Motor neuron (in vitro differentiated cells): ENCODE results near the gene URGCP. TPM values are rescaled to one million over a fixed set of nuclear protein-coding genes. Genes with fewer than 3 reads are reported as not detected.
A peak's percentile ranks its signal among the peaks of the same experiment; 100 is the strongest.

Experiments
- ATAC-seq, 8 experiments: fragments of 200-7000 bp; cut with Tn5 transposase; replicated peaks in 6 of 8; 2 replicates each; pipeline ENCODE4 v1.8.0; 2021; ENCODE audit warnings: mild to moderate bottlenecking in 8 of 8, moderate library complexity in 8 of 8
- H3K27ac ChIP-seq, 2 donors: fragments of 250-450 bp; sonication (Bioruptor Pico); 2 replicates each; pipeline ENCODE4 v1.9.0; 2021; ENCODE audit warnings: antibody characterized with exemption in 2 of 2, mild to moderate bottlenecking in 2 of 2, moderate library complexity in 1 of 2
- H3K4me1 ChIP-seq, 2 donors: fragments of 250-450 bp; sonication (Bioruptor Pico); replicated peaks in 1 of 2; 2 replicates each; pipeline ENCODE4 v1.6.1; 2021; ENCODE audit warnings: antibody characterized with exemption in 2 of 2, mild to moderate bottlenecking in 2 of 2, moderate library complexity in 1 of 2
- H3K4me3 ChIP-seq, 5 donors: fragments of 250-450 bp; sonication (Bioruptor Pico); 2 replicates each; pipeline ENCODE4 v1.9.0; 2021; ENCODE audit warnings: antibody characterized with exemption in 5 of 5, mild to moderate bottlenecking in 5 of 5, moderate library complexity in 4 of 5
- WGBS, 10 experiments: fragments of 450-650 bp; shearing (Covaris generic); methylation state at CpG; one replicate each; pipeline ENCODE4 v1.0.0; 2022; 5-methylcytosine and 5-hydroxymethylcytosine counted together
- in situ Hi-C, 9 experiments: fragments of 400-800 bp; cut with MboI; loops; one replicate each; pipeline ENCODE4 v1.15.0; 2021; ENCODE audit warnings: low sequenced_read_pairs in 9 of 9, low pct_unique_long_range_greater_than_20kb in 2 of 9; ENCODE audit not compliant: unreplicated experiment in 9 of 9
- total RNA-seq, 8 experiments: library from RNA; unstranded; fragments of 300-600 nt; gene quantifications; 2 replicates each; pipeline versions ENCODE4 v1.2.3 to v1.2.4, GENCODE V29; 2022

The URGCP gene
- total RNA-seq, 8 experiments from 2014 or later, result 20.1 to 50.1 (median 27.2) TPM

- 80 to 100% (median 90%) methylated on average over 1 to 5 of the region's 7 CpGs; no CpG with 5 or more reads in 2 of the 10 experiments for WGBS, 10 experiments
- in situ Hi-C loops, result no loop called here
- H3K4me3 ChIP-seq, result no peak overlapping the region
- no peak overlapping the region for H3K27ac ChIP-seq
- no peak for ATAC-seq
- H3K4me1 ChIP-seq, result peaks cover 0 to 4% of the 10 kb centered on the region in 2 donors
Measured at GRCh38 chr7:43931346-43931745, 24.9 kb upstream of the URGCP start.

- in situ Hi-C loops, result no loop called here
- ATAC-seq, result no peak
- WGBS, 10 experiments, result 43 to 100% (median 83%) methylated on average over 1 to 5 of the region's 5 CpGs; no CpG with 5 or more reads in 3 of the 10 experiments
- no peak overlapping the region for H3K27ac ChIP-seq
- H3K4me1 ChIP-seq, result peaks cover 0 to 10% of the 10 kb centered on the region in 2 donors
- H3K4me3 ChIP-seq, result no peak overlapping the region
Measured at GRCh38 chr7:43929529-43930457, 23.4 kb upstream of the URGCP start.

- ATAC-seq, result no peak
- Histone ChIP-seq H3K4me1 (peaks cover 0 to 10% of the 10 kb centered on the region in 2 donors), H3K4me3 (no peak overlapping the region), H3K27ac (no peak overlapping the region)
- in situ Hi-C loops, result no loop called here
- WGBS, 10 experiments, result 60 to 100% (median 93%) methylated on average over 1 to 3 of the region's 4 CpGs; no CpG with 5 or more reads in 3 of the 10 experiments
Measured at GRCh38 chr7:43927810-43928209, 21.4 kb upstream of the URGCP start.

GRCh38 chr7:43926798-43927123, 20.4 kb upstream of the URGCP start:
- H3K4me3 ChIP-seq, result peak overlapping the region; percentile 61 to 99 (median 71)
- in situ Hi-C loops, result no loop called here
- 0 to 56% (median 20%) methylated on average over 1 to 4 of the region's 6 CpGs; no CpG with 5 or more reads in 6 of the 10 experiments for WGBS, 10 experiments
- peaks cover 0 to 10% of the 10 kb centered on the region in 2 donors for H3K4me1 ChIP-seq
- peak in 1 of 8 experiments; percentile 9 for ATAC-seq
- H3K27ac ChIP-seq, result peak overlapping the region; percentile 93 to 95

- peak within 1 kb of the TSS; percentile 93 to 95 for H3K27ac ChIP-seq
Measured at GRCh38 chr7:43925984-43926797, 19.8 kb upstream of the URGCP start, which contains the start of gene UBE2D4. UBE2D4 (plus strand) TSS chr7:43926436; CDS start chr7:43926533, 97 bp downstream.

GRCh38 chr7:43922726-43923125, 16.3 kb upstream of the URGCP start:
- ATAC-seq, result no peak
- in situ Hi-C loops, result no loop called here
- Histone ChIP-seq H3K4me3 (no peak overlapping the region), H3K4me1 (peaks cover 0 to 10% of the 10 kb centered on the region in 2 donors), H3K27ac (no peak overlapping the region)
- 83 to 98% (median 94%) methylated on average over 2 to 4 of the region's 4 CpGs; no CpG with 5 or more reads in 1 of the 10 experiments for WGBS, 10 experiments

More at GRCh38 chr7:43925984-43926797, 19.8 kb upstream of the URGCP start, which contains the start of gene UBE2D4:
- ATAC-seq, result peak; percentile 93 to 95 (median 93)
- Histone ChIP-seq H3K4me3 (peak within 1 kb of the TSS; percentile 61 to 99 (median 71)), H3K4me1 (peaks cover 0 to 10% of the 10 kb centered on the region in 2 donors)
- in situ Hi-C loops, result no loop called here
- 0 to 17% (median 5%) methylated on average over 3 to 29 of the region's 82 CpGs; no CpG with 5 or more reads in 3 of the 10 experiments for whole genome bisulfite sequencing, 10 experiments

GRCh38 chr7:43921423-43921822, 15.0 kb upstream of the URGCP start:
- WGBS, 10 experiments, result 7 to 95% (median 84%) methylated on average over 1 to 2 of the region's 2 CpGs
- Histone ChIP-seq H3K27ac (no peak overlapping the region), H3K4me3 (no peak overlapping the region), H3K4me1 (peaks cover under 1 to 6% of the 10 kb centered on the region in 2 donors)
- in situ Hi-C loops, result no loop called here
- no peak for ATAC-seq

GRCh38 chr7:43915907-43916306, 9.5 kb upstream of the URGCP start:
- Histone ChIP-seq H3K4me1 (peaks cover 0 to 5% of the 10 kb centered on the region in 2 donors), H3K27ac (no peak overlapping the region), H3K4me3 (no peak overlapping the region)
- ATAC-seq, result no peak
- WGBS, 10 experiments, result 25 to 100% (median 78%) methylated on average over 1 to 5 of the region's 5 CpGs; no CpG with 5 or more reads in 2 of the 10 experiments
- in situ Hi-C loops, result no loop called here

GRCh38 chr7:43914795-43915194, 8.4 kb upstream of the URGCP start:
- ATAC-seq, result no peak
- WGBS, 10 experiments, result 67 to 89% (median 86%) methylated on average over 1 to 5 of the region's 5 CpGs; no CpG with 5 or more reads in 2 of the 10 experiments
- no peak overlapping the region for H3K4me3 ChIP-seq

GRCh38 chr7:43905956-43906330, 453 bp downstream of the URGCP start:
- ATAC-seq, result peak; percentile 10 to 77 (median 70)
- 0 to 10% (median 3%) methylated on average over 1 to 10 of the region's 43 CpGs; no CpG with 5 or more reads in 1 of the 10 experiments for WGBS, 10 experiments
- in situ Hi-C loops, result no loop called here
- Histone ChIP-seq H3K27ac (peak overlapping the region; percentile 68 to 80), H3K4me1 (peaks cover 5 to 21% of the 10 kb centered on the region in 2 donors), H3K4me3 (peak overlapping the region; percentile 53 to 83 (median 71))

More at GRCh38 chr7:43914795-43915194, 8.4 kb upstream of the URGCP start:
- in situ Hi-C loops, result no loop called here
- H3K4me1 ChIP-seq, result peaks cover 0 to 5% of the 10 kb centered on the region in 2 donors
- H3K27ac ChIP-seq, result no peak overlapping the region

GRCh38 chr7:43905209-43905946, 1.0 kb downstream of the URGCP start:
- in situ Hi-C loops, result no loop called here
- H3K4me3 ChIP-seq, result peak overlapping the region; percentile 53 to 83 (median 71)
- H3K27ac ChIP-seq, result no peak overlapping the region
- H3K4me1 ChIP-seq, result peaks cover 5 to 21% of the 10 kb centered on the region in 2 donors
- 0 to 79% (median 29%) methylated on average over 2 to 4 of the region's 8 CpGs; no CpG with 5 or more reads in 1 of the 10 experiments for WGBS, 10 experiments
- ATAC-seq, result peak in 4 of 8 experiments; percentile 14 to 65 (median 56)
